HEK293 (cell line): ENCODE results near the gene OTUD1.
A peak's percentile ranks its signal among the peaks of the same experiment; 100 is the strongest.

Experiments
- GLIS1 ChIP-seq: fragments of 450-650 bp; formaldehyde crosslinking; IDR thresholded peaks from 2 replicates; pipeline ENCODE4 v1.5.1; 2016; ENCODE audit warnings: missing biosample characterization, missing genetic modification characterization
- GLIS2 ChIP-seq: fragments of 450-650 bp; formaldehyde crosslinking; IDR thresholded peaks from 2 replicates; pipeline ENCODE4 v1.5.1; 2016; ENCODE audit warnings: missing biosample characterization, missing genetic modification characterization
- INSM2 ChIP-seq: fragments of 450-650 bp; formaldehyde crosslinking; IDR thresholded peaks from 2 replicates; pipeline ENCODE4 v1.5.1; 2016; ENCODE audit warnings: missing biosample characterization, missing genetic modification characterization
- KLF10 ChIP-seq: fragments of 450-650 bp; IDR thresholded peaks from 2 replicates; pipeline ENCODE4 v1.5.1; 2018; ENCODE audit warnings: missing biosample characterization, mild to moderate bottlenecking, missing genetic modification characterization
- SALL2 ChIP-seq: fragments of 450-650 bp; formaldehyde crosslinking; IDR thresholded peaks from 2 replicates; pipeline ENCODE4 v1.5.0; 2017; ENCODE audit warnings: missing biosample characterization, mild to moderate bottlenecking, missing genetic modification characterization, borderline replicate concordance
- SP7 ChIP-seq: fragments of 450-650 bp; formaldehyde crosslinking; IDR thresholded peaks from 2 replicates; pipeline ENCODE4 v1.5.1; 2016; ENCODE audit warnings: missing biosample characterization, missing genetic modification characterization
- ZBTB11 ChIP-seq: fragments of 450-650 bp; formaldehyde crosslinking; conservative IDR thresholded peaks from 2 replicates; pipeline ENCODE4 v1.5.1; 2016; ENCODE audit warnings: low read depth, missing biosample characterization, missing genetic modification characterization
- ZBTB20 ChIP-seq: fragments of 450-650 bp; formaldehyde crosslinking; IDR thresholded peaks from 2 replicates; pipeline ENCODE4 v1.5.1; 2016; ENCODE audit warnings: missing biosample characterization, missing genetic modification characterization
- ZBTB21 ChIP-seq: fragments of 450-650 bp; formaldehyde crosslinking; IDR thresholded peaks from 2 replicates; pipeline ENCODE4 v1.5.1; 2017; ENCODE audit warnings: missing biosample characterization, missing genetic modification characterization
- ZBTB26 ChIP-seq: fragments of 450-650 bp; formaldehyde crosslinking; optimal IDR thresholded peaks from 2 replicates; pipeline ENCODE3; 2016; ENCODE audit warnings: missing biosample characterization, mild to moderate bottlenecking, missing genetic modification characterization
- ZBTB48 ChIP-seq: fragments of 450-650 bp; formaldehyde crosslinking; IDR thresholded peaks from 2 replicates; pipeline ENCODE4 v1.5.1; 2016; ENCODE audit warnings: missing biosample characterization, missing genetic modification characterization
- ZNF132 ChIP-seq: fragments of 450-650 bp; formaldehyde crosslinking; IDR thresholded peaks from 2 replicates; pipeline ENCODE4 v1.5.1; 2017; ENCODE audit warnings: missing biosample characterization, missing genetic modification characterization, borderline replicate concordance
- ZNF266 ChIP-seq: fragments of 450-650 bp; formaldehyde crosslinking; IDR thresholded peaks from 2 replicates; pipeline ENCODE4 v1.5.1; 2016; ENCODE audit warnings: missing biosample characterization, missing genetic modification characterization, low read depth
- ZNF302 ChIP-seq: fragments of 450-650 bp; formaldehyde crosslinking; IDR thresholded peaks from 2 replicates; pipeline ENCODE4 v1.5.1; 2016; ENCODE audit warnings: missing biosample characterization, missing genetic modification characterization, low read depth
- ZNF335 ChIP-seq: fragments of 450-650 bp; formaldehyde crosslinking; conservative IDR thresholded peaks from 2 replicates; pipeline ENCODE4 v1.5.1; 2016; ENCODE audit warnings: missing biosample characterization, missing genetic modification characterization
- ZNF501 ChIP-seq: fragments of 450-650 bp; formaldehyde crosslinking; IDR thresholded peaks from 2 replicates; pipeline ENCODE4 v1.5.1; 2016; ENCODE audit warnings: missing biosample characterization, missing genetic modification characterization
- ZNF610 ChIP-seq: fragments of 450-650 bp; formaldehyde crosslinking; IDR thresholded peaks from 2 replicates; pipeline ENCODE4 v1.5.1; 2016; ENCODE audit warnings: missing biosample characterization, missing genetic modification characterization, borderline replicate concordance
- ZNF624 ChIP-seq: fragments of 450-650 bp; formaldehyde crosslinking; IDR thresholded peaks from 2 replicates; pipeline ENCODE4 v1.5.1; 2017; ENCODE audit warnings: missing biosample characterization, missing genetic modification characterization
- ZNF626 ChIP-seq: fragments of 450-650 bp; sonication (Bioruptor Pico); formaldehyde crosslinking; IDR thresholded peaks from 2 replicates; pipeline ENCODE4 v1.5.1; 2018; ENCODE audit warnings: missing biosample characterization, missing genetic modification characterization, inconsistent platforms
- ZNF660 ChIP-seq: fragments of 450-650 bp; IDR thresholded peaks from 2 replicates; pipeline ENCODE4 v1.5.1; 2018; ENCODE audit warnings: missing biosample characterization, mild to moderate bottlenecking, missing genetic modification characterization
- ZNF785 ChIP-seq: fragments of 450-650 bp; formaldehyde crosslinking; IDR thresholded peaks from 2 replicates; pipeline ENCODE4 v1.5.1; 2016; ENCODE audit warnings: missing biosample characterization, missing genetic modification characterization
- ZSCAN30 ChIP-seq: fragments of 450-650 bp; IDR thresholded peaks from 2 replicates; pipeline ENCODE4 v1.5.1; 2018; ENCODE audit warnings: missing biosample characterization, mild to moderate bottlenecking, missing genetic modification characterization, moderate library complexity
- ZXDB ChIP-seq: fragments of 450-650 bp; formaldehyde crosslinking; IDR thresholded peaks from 2 replicates; pipeline ENCODE4 v1.5.1; 2016; ENCODE audit warnings: missing biosample characterization, missing genetic modification characterization
- TF ChIP-seq, protein P1 (sequence below): fragments of 450-650 bp; formaldehyde crosslinking; IDR thresholded peaks from 2 replicates; pipeline ENCODE4 v1.5.1; 2016; ENCODE audit warnings: missing biosample characterization, missing genetic modification characterization
- TF ChIP-seq, protein P2 (sequence below): fragments of 450-650 bp; formaldehyde crosslinking; IDR thresholded peaks from 2 replicates; pipeline ENCODE4 v1.5.1; 2017; ENCODE audit warnings: missing biosample characterization, missing genetic modification characterization
- TF ChIP-seq, protein P3 (sequence below): IDR thresholded peaks from 2 replicates; pipeline ENCODE4 v1.6.1; 2011; ENCODE audit warnings: mild to moderate bottlenecking, low read depth, low read length, borderline replicate concordance

OTUD1 gene

GRCh38 chr10:23439961-23440889, 1.4 kb downstream of the OTUD1 start (continued):
- TF ChIP-seq KLF10 (tag by site-specific recombination), result 0 out of 2 replicates have a peak, but pooled peaks have one; percentile 30
- TF ChIP-seq SALL2 (tag by site-specific recombination), result no peak
- TF ChIP-seq ZNF660 (tag by site-specific recombination), result 0 out of 2 replicates have a peak, but pooled peaks have one; percentile 11
- TF ChIP-seq GLIS1 (tag by site-specific recombination), result peak; percentile 48
- no peak for TF ChIP-seq INSM2 (tag by site-specific recombination)
- no peak for TF ChIP-seq ZBTB21 (tag by site-specific recombination)
- no peak for TF ChIP-seq ZNF266 (tag by site-specific recombination)
- TF ChIP-seq ZNF624 (tag by site-specific recombination), result no peak
- TF ChIP-seq, protein P1, sequence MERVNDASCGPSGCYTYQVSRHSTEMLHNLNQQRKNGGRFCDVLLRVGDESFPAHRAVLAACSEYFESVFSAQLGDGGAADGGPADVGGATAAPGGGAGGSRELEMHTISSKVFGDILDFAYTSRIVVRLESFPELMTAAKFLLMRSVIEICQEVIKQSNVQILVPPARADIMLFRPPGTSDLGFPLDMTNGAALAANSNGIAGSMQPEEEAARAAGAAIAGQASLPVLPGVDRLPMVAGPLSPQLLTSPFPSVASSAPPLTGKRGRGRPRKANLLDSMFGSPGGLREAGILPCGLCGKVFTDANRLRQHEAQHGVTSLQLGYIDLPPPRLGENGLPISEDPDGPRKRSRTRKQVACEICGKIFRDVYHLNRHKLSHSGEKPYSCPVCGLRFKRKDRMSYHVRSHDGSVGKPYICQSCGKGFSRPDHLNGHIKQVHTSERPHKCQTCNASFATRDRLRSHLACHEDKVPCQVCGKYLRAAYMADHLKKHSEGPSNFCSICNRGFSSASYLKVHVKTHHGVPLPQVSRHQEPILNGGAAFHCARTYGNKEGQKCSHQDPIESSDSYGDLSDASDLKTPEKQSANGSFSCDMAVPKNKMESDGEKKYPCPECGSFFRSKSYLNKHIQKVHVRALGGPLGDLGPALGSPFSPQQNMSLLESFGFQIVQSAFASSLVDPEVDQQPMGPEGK (tag by site-specific recombination), result 0 out of 2 replicates have a peak, but pooled peaks have one; percentile 19
- peak; percentile 77 for TF ChIP-seq ZBTB20
- TF ChIP-seq GLIS2 (tag by site-specific recombination), result peak; percentile 74
- 0 out of 2 replicates have a peak, but pooled peaks have one; percentile 12 for TF ChIP-seq ZXDB (tag by site-specific recombination)
- TF ChIP-seq ZNF610 (tag by site-specific recombination), result no peak
- peak; percentile 43 for TF ChIP-seq ZNF335 (tag by site-specific recombination)
- peak; percentile 65 for TF ChIP-seq ZBTB26
- peak; percentile 36; the same call in 1 of the 2 replicates for TF ChIP-seq ZBTB48 (tag by site-specific recombination)
- TF ChIP-seq, protein P2, sequence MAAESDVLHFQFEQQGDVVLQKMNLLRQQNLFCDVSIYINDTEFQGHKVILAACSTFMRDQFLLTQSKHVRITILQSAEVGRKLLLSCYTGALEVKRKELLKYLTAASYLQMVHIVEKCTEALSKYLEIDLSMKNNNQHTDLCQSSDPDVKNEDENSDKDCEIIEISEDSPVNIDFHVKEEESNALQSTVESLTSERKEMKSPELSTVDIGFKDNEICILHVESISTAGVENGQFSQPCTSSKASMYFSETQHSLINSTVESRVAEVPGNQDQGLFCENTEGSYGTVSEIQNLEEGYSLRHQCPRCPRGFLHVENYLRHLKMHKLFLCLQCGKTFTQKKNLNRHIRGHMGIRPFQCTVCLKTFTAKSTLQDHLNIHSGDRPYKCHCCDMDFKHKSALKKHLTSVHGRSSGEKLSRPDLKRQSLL (tag by site-specific recombination), result peak; percentile 76
- TF ChIP-seq SP7 (tag by site-specific recombination), result peak; percentile 48; the same call in 1 of the 2 replicates
- TF ChIP-seq ZNF626, result no peak
- no peak for TF ChIP-seq ZNF302 (tag by site-specific recombination)
- TF ChIP-seq ZNF132 (tag by site-specific recombination), result no peak
- TF ChIP-seq ZBTB11, result no peak
- TF ChIP-seq ZSCAN30 (tag by site-specific recombination), result 0 out of 2 replicates have a peak, but pooled peaks have one; percentile 27
- TF ChIP-seq ZNF501 (tag by site-specific recombination), result peak; percentile 39; the same call in 1 of the 2 replicates
- TF ChIP-seq, protein P3, sequence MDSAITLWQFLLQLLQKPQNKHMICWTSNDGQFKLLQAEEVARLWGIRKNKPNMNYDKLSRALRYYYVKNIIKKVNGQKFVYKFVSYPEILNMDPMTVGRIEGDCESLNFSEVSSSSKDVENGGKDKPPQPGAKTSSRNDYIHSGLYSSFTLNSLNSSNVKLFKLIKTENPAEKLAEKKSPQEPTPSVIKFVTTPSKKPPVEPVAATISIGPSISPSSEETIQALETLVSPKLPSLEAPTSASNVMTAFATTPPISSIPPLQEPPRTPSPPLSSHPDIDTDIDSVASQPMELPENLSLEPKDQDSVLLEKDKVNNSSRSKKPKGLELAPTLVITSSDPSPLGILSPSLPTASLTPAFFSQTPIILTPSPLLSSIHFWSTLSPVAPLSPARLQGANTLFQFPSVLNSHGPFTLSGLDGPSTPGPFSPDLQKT, result no peak
- TF ChIP-seq ZNF785 (tag by site-specific recombination), result no peak
- TF ChIP-seq, all 188 proteins: peak for 23
